ENCODE results near the gene XRCC2. TPM values are rescaled to one million over a fixed set of nuclear protein-coding genes. Genes with fewer than 3 reads are reported as not detected.

The XRCC2 gene
- total RNA-seq, 1 donor from 2014 or later = 0.46 TPM

DNA sequence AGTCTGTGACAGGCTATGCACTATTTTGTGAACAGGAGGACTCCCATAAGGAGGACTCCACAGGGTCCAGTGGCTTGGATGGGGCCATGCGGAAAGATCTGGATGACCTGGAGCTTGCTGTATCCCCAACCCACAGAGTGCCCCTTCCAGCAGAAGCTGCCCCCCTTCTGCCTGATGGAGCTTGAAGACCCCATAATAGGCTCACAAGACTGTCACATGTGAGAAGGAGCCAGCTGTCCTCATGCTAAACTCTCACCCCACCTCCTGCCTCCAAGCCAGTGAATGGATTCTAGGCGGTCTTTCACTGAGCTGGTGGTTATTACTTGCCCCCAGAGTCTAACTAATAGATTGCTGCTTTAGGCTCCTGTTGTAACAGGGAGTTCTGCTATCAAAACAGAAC is 79.1 kb downstream of the XRCC2 start:
- H3K27ac ChIP-seq = no peak overlapping the region
- H3K27me3 ChIP-seq = no peaks in the 10 kb centered on the region
- no peak overlapping the region for H3K4me3 ChIP-seq
- H3K36me3 ChIP-seq = no peaks in the 10 kb centered on the region
- H3K9me3 ChIP-seq = no peaks in the 10 kb centered on the region
- intact Hi-C loops (cut with DNase I) = no loop called here
- ATAC-seq (no peak), DNase-seq (no peak)
- no peaks in the 10 kb centered on the region for H3K4me1 ChIP-seq
- TF ChIP-seq CTCF (IDR thresholded peaks at IDR 0.05) = no peak

Other genes starting within 250 kb of the XRCC2 start
- gene KMT2C, start 240.1 kb downstream of the XRCC2 start, total RNA-seq = 99.0 TPM
- 7.3 TPM for gene ACTR3B, start 83.6 kb upstream of the XRCC2 start, total RNA-seq

All from upper lobe of right lung (tissue), 1 donor.